ENCODE measurements around the gene DCTN1.

Gene DCTN1

GRCh38 chr2:74379851-74380789 is at the start of gene DCTN1:
TSS of gene DCTN1 (minus strand) at chr2:74380311. CDS start at chr2:74380037, 274 bp downstream.
- ChIA-PET POLR2A (interaction anchor here (0.6 to 1.5 kb wide), 4 partner anchors 8 to 150 kb away, joined by 3 to 5 read pairs (median 4); partner anchors contain the start of genes AUP1 and HTRA2), CTCF (interaction anchor here (0.9 to 6.7 kb wide), 3 partner anchors 8 to 45 kb away, joined by 3 to 51 read pairs (median 8); no protein-coding TSS in a partner anchor)
- TF ChIP-seq CTCF (IDR thresholded peaks at IDR 0.05; ENCODE audit: insufficient read depth, low read length, missing control alignments) = no peak
- H3K4me3 ChIP-seq (ENCODE audit: low read depth, low read length) = peak within 1 kb of the TSS; percentile 68
- DNase-seq (ENCODE audit: low read depth, low spot score) = peak; percentile 23

GRCh38 chr2:74428675-74429074 is 48.6 kb upstream of the DCTN1 start:
- H3K4me3 ChIP-seq (ENCODE audit: low read depth, low read length) = no peak overlapping the region
- ChIA-PET CTCF (interaction anchor here (1.2 to 3.0 kb wide), 2 partner anchors 11 to 179 kb away, joined by 4 to 12 read pairs; no protein-coding TSS in a partner anchor), POLR2A (interaction anchor here (1.0 kb wide), 1 partner anchor 26 kb away, joined by 3 read pairs; the partner anchor contains the start of gene INO80B)
- DNase-seq (ENCODE audit: low read depth, low spot score) = no peak
- TF ChIP-seq CTCF (IDR thresholded peaks at IDR 0.05; ENCODE audit: insufficient read depth, low read length, missing control alignments) = no peak

GRCh38 chr2:74427551-74427950 is 47.4 kb upstream of the DCTN1 start:
- POLR2A ChIA-PET = interaction anchor here (1.1 kb wide), 1 partner anchor 13 kb away, joined by 3 read pairs; no protein-coding TSS in a partner anchor
- CTCF ChIA-PET = interaction anchor here (0.9 to 3.0 kb wide), 4 partner anchors 12 to 178 kb away, joined by 3 to 12 read pairs (median 4); no protein-coding TSS in a partner anchor
- H3K4me3 ChIP-seq (ENCODE audit: low read depth, low read length) = no peak overlapping the region
- no peak for TF ChIP-seq CTCF (IDR thresholded peaks at IDR 0.05; ENCODE audit: insufficient read depth, low read length, missing control alignments)
- no peak for DNase-seq (ENCODE audit: low read depth, low spot score)

GRCh38 chr2:74426181-74426758 is 46.2 kb upstream of the DCTN1 start:
- no peak for TF ChIP-seq CTCF (IDR thresholded peaks at IDR 0.05; ENCODE audit: insufficient read depth, low read length, missing control alignments)
- H3K4me3 ChIP-seq (ENCODE audit: low read depth, low read length) = no peak overlapping the region
- no peak for DNase-seq (ENCODE audit: low read depth, low spot score)
- POLR2A ChIA-PET = no interaction called here
- CTCF ChIA-PET = interaction anchor here (1.8 to 3.0 kb wide), 2 partner anchors 13 to 35 kb away, joined by 5 to 12 read pairs; no protein-coding TSS in a partner anchor

GRCh38 chr2:74425523-74425922 is 45.4 kb upstream of the DCTN1 start:
- ChIA-PET POLR2A (no interaction called here), CTCF (no interaction called here)
- TF ChIP-seq CTCF (IDR thresholded peaks at IDR 0.05; ENCODE audit: insufficient read depth, low read length, missing control alignments) = no peak
- no peak overlapping the region for H3K4me3 ChIP-seq (ENCODE audit: low read depth, low read length)
- no peak for DNase-seq (ENCODE audit: low read depth, low spot score)
